ENCODE measurements around the gene TEKTIP1. TPM values are rescaled to one million over a fixed set of nuclear protein-coding genes. Genes with fewer than 3 reads are reported as not detected.
A peak's percentile ranks its signal among the peaks of the same experiment; 100 is the strongest.

TEKTIP1 gene
- total and polyA plus RNA-seq, 9 of the 15 experiments (the other 6 are each of a cell fraction or from before 2014, with no cell fraction given): 0.66 TPM; not detected in 8

GRCh38 chr19:3500429-3501101, 38.4 kb upstream of the TEKTIP1 start, which contains the start of gene DOHH (continued):
- TF ChIP-seq ZBTB11 (CRISPR knock-in tag; IDR thresholded peaks at IDR 0.05) (no peak), BCL6 (CRISPR knock-in tag; IDR thresholded peaks at IDR 0.05) (no peak), CBX8 (IDR thresholded peaks at IDR 0.05; ENCODE audit: borderline replicate concordance, extremely low read depth, low read depth, low read length, poor library complexity, severe bottlenecking) (no peak), STAT6 (CRISPR knock-in tag; IDR thresholded peaks at IDR 0.05) (peak; percentile 83; the same call in 1 of the 2 replicates), EP300 (IDR thresholded peaks at IDR 0.05; ENCODE audit: low read length) (peak; percentile 19; the same call in 1 of the 2 replicates), SMARCC2 (IDR thresholded peaks at IDR 0.05; ENCODE audit: low read depth) (no peak), SIN3B (IDR thresholded peaks at IDR 0.05; ENCODE audit: low read depth) (peak; percentile 98), ZNF140 (CRISPR knock-in tag; IDR thresholded peaks at IDR 0.05) (no peak), THRA (IDR thresholded peaks at IDR 0.05) (no peak), MEF2A (IDR thresholded peaks at IDR 0.05; ENCODE audit: control insufficient read depth, low read depth, low read length) (no peak), ZNF696 (CRISPR knock-in tag; conservative IDR thresholded peaks at IDR 0.05) (no peak), ZNF280B (CRISPR knock-in tag; IDR thresholded peaks at IDR 0.05) (no peak), NCOA6 (IDR thresholded peaks at IDR 0.05) (no peak), FOXP4 (CRISPR knock-in tag; IDR thresholded peaks at IDR 0.05; ENCODE audit: borderline replicate concordance) (peak; percentile 90), FOSL1 (tag; conservative IDR thresholded peaks at IDR 0.05) (no peak)

All from K562 (cell line).